Panc1 (cell line): ENCODE measurements around the gene SLC25A31. TPM values are rescaled to one million over a fixed set of nuclear protein-coding genes. Genes with fewer than 3 reads are reported as not detected.

Experiments used
- ATAC-seq: fragments of 200-7000 bp; cut with Tn5 transposase; 2 replicates; pipeline ENCODE4 v1.9.1; 2020; ENCODE audit warnings: mild to moderate bottlenecking, moderate library complexity
- BruUV-seq: library from RNA; stranded (reverse); fragments of 400-500 nt; replicated peaks from 2 replicates; lab custom pipeline; 2021; lab: Mats Ljungman, UMichigan
- CTCF ChIA-PET: fragments of 300-600 bp; sonication (Branson Sonifier 250); formaldehyde crosslinking; loops from one replicate; lab custom pipeline; 2022; ENCODE audit warnings: antibody characterized with exemption; lab: Charles Lee
- POLR2A ChIA-PET: fragments of 300-600 bp; sonication (Branson Sonifier 250); formaldehyde crosslinking; loops from one replicate; lab custom pipeline; 2022; ENCODE audit warnings: antibody characterized with exemption; lab: Charles Lee
- DNase-seq: peaks from one replicate; pipeline ENCODE4 v3.0.0-alpha.2; 2010; ENCODE audit warnings: low read depth, low spot score
- H3K27ac ChIP-seq: 2 replicates; pipeline ENCODE4 v1.5.1; 2011; ENCODE audit warnings: mild to moderate bottlenecking, low read length, inconsistent platforms
- H3K27me3 ChIP-seq: fragments of 200-500 bp; sonication (Bioruptor generic); 2 replicates; pipeline ENCODE4 v1.6.0; 2014; ENCODE audit warnings: low read length, inconsistent platforms; ENCODE audit not compliant: control insufficient read depth, insufficient read depth
- H3K36me3 ChIP-seq: fragments of 200-500 bp; sonication (Bioruptor generic); 2 replicates; pipeline ENCODE4 v1.5.1; 2014; ENCODE audit warnings: inconsistent platforms, mild to moderate bottlenecking, low read length, moderate library complexity; ENCODE audit not compliant: control insufficient read depth, insufficient read depth
- H3K4me1 ChIP-seq: 2 replicates; pipeline ENCODE4 v1.5.1; 2011; ENCODE audit warnings: inconsistent platforms, mild to moderate bottlenecking, low read length, moderate library complexity; ENCODE audit not compliant: control insufficient read depth, insufficient read depth
- H3K4me3 ChIP-seq, 2 experiments: 2 replicates each; pipeline ENCODE4 v1.5.1; 2011 to 2012; ENCODE audit warnings: low read depth in 2 of 2, low read length in 2 of 2, mild to moderate bottlenecking in 2 of 2, inconsistent platforms in 1 of 2, moderate library complexity in 1 of 2
- H3K9me3 ChIP-seq: fragments of 200-500 bp; sonication (Bioruptor generic); 2 replicates; pipeline ENCODE4 v1.5.1; 2014; ENCODE audit warnings: low read depth, mild to moderate bottlenecking, inconsistent platforms, low read length, moderate library complexity; ENCODE audit not compliant: control insufficient read depth, insufficient read depth
- CTCF ChIP-seq: fragments of 450-650 bp; IDR thresholded peaks from 2 replicates; pipeline ENCODE4 v1.5.1; 2017; ENCODE audit warnings: mild to moderate bottlenecking
- POLR2AphosphoS5 ChIP-seq: IDR thresholded peaks from 2 replicates; pipeline ENCODE4 v1.6.1; 2012; ENCODE audit warnings: mild to moderate bottlenecking, low read depth, low read length, moderate library complexity
- SIN3A ChIP-seq: IDR thresholded peaks from 2 replicates; pipeline ENCODE4 v1.6.1; 2012; ENCODE audit warnings: low read depth, mild to moderate bottlenecking, low read length, moderate library complexity, borderline replicate concordance; ENCODE audit not compliant: insufficient read depth
- TCF7L2 ChIP-seq: IDR thresholded peaks from 2 replicates; pipeline ENCODE4 v1.6.1; 2011; ENCODE audit warnings: mild to moderate bottlenecking, low read depth, low read length, inconsistent platforms
- in situ Hi-C: cut with HindIII; loops from 2 replicates; pipeline ENCODE4 v1.10.0; 2016; ENCODE audit warnings: low sequenced_read_pairs, low pct_unique_long_range_greater_than_20kb
- intact Hi-C: fragments of 100-400 bp; cut with micrococcal nuclease; formaldehyde crosslinking; loops from one replicate; pipeline ENCODE4 v1.10.0; 2022; ENCODE audit not compliant: unreplicated experiment
- total RNA-seq: library from RNA; stranded (reverse); gene quantifications from one replicate; pipeline ENCODE4 v1.2.1, GENCODE V29; 2021; ENCODE audit not compliant: unreplicated experiment
- TF ChIP-seq, protein P1 (sequence below), 2 experiments: IDR thresholded peaks; 2 replicates each; pipeline ENCODE4 v1.6.1; 2011 to 2012; ENCODE audit warnings: low read depth in 2 of 2, control low read depth in 1 of 2, low read length in 1 of 2, mild to moderate bottlenecking in 1 of 2, moderate library complexity in 1 of 2; ENCODE audit not compliant: insufficient read depth in 1 of 2

The SLC25A31 gene
- total RNA-seq, 1 experiment from 2014 or later: not detected

DNA sequence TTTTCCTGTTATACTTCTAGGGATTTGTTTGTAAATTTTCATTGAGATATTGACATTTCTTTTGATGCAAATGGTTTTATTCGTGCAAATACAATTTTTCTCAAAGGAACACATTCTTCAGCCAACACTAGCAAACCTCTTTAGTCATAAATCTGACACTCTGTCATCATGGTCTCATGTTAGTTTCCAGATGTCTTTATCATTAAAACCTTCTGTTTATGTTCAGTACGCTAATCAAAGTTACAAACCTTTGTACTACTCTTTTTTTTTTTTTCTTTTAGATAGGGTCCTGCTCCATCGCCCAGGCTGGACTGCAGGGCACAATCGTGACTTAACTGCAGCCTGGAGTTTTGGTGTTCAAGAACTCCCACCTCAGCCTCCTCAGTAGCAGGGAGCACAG is 7.1 kb downstream of the SLC25A31 start:
- no peaks in the 10 kb centered on the region for H3K27me3 ChIP-seq
- no peaks in the 10 kb centered on the region for H3K9me3 ChIP-seq
- H3K36me3 ChIP-seq: no peaks in the 10 kb centered on the region
- BruUV-seq: no TSS peak
- ChIA-PET POLR2A (no interaction called here), CTCF (no interaction called here)
- no peaks in the 10 kb centered on the region for H3K4me1 ChIP-seq
- in situ Hi-C loops (no loop called here), intact Hi-C loops (no loop called here)
- no peak for DNase-seq
- no peak overlapping the region for H3K4me3 ChIP-seq
- H3K27ac ChIP-seq: no peak overlapping the region
- no peak for ATAC-seq
- TF ChIP-seq SIN3A: no peak
- TF ChIP-seq TCF7L2: no peak
- TF ChIP-seq CTCF: no peak
- no peak for TF ChIP-seq POLR2AphosphoS5
- TF ChIP-seq, protein P1, sequence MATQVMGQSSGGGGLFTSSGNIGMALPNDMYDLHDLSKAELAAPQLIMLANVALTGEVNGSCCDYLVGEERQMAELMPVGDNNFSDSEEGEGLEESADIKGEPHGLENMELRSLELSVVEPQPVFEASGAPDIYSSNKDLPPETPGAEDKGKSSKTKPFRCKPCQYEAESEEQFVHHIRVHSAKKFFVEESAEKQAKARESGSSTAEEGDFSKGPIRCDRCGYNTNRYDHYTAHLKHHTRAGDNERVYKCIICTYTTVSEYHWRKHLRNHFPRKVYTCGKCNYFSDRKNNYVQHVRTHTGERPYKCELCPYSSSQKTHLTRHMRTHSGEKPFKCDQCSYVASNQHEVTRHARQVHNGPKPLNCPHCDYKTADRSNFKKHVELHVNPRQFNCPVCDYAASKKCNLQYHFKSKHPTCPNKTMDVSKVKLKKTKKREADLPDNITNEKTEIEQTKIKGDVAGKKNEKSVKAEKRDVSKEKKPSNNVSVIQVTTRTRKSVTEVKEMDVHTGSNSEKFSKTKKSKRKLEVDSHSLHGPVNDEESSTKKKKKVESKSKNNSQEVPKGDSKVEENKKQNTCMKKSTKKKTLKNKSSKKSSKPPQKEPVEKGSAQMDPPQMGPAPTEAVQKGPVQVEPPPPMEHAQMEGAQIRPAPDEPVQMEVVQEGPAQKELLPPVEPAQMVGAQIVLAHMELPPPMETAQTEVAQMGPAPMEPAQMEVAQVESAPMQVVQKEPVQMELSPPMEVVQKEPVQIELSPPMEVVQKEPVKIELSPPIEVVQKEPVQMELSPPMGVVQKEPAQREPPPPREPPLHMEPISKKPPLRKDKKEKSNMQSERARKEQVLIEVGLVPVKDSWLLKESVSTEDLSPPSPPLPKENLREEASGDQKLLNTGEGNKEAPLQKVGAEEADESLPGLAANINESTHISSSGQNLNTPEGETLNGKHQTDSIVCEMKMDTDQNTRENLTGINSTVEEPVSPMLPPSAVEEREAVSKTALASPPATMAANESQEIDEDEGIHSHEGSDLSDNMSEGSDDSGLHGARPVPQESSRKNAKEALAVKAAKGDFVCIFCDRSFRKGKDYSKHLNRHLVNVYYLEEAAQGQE (IDR thresholded peaks at IDR 0.05; ENCODE audit: insufficient read depth in 1 of 2, low read depth in 2 of 2, low read length in 1 of 2): no peak

DNA sequence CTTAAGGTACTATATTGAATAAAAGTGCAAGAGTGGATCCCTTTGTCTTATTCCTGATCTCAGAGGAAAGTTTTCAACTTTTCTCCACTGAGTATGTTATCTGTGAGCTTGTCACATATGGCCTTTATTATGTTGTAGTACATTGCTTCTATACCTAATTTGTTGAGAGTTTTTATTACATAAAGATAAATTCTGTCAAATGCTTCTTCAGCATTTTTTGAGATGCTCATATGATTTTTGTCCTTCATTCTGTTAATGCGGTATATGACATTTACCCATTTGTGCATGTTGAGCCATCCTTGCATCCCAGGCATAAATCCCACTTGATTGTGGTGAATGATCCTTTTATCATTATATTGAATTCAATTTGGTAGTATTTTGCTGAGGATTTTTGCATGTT is 11.0 kb downstream of the SLC25A31 start:
- ATAC-seq: no peak
- DNase-seq: no peak
- intact Hi-C loops: no loop called here
- no peaks in the 10 kb centered on the region for H3K27me3 ChIP-seq
- CTCF ChIA-PET: no interaction called here
- BruUV-seq: no TSS peak
- no peaks in the 10 kb centered on the region for H3K36me3 ChIP-seq
- H3K9me3 ChIP-seq: no peaks in the 10 kb centered on the region
- POLR2A ChIA-PET: no interaction called here
- H3K4me1 ChIP-seq: no peaks in the 10 kb centered on the region
- in situ Hi-C loops: no loop called here
- TF ChIP-seq POLR2AphosphoS5: no peak
- no peak for TF ChIP-seq CTCF
- TF ChIP-seq TCF7L2: no peak
- TF ChIP-seq, protein P1 (IDR thresholded peaks at IDR 0.05; ENCODE audit: insufficient read depth in 1 of 2, low read depth in 2 of 2, low read length in 1 of 2): no peak
- no peak for TF ChIP-seq SIN3A
- no peak overlapping the region for H3K27ac ChIP-seq
- no peak overlapping the region for H3K4me3 ChIP-seq
